Transverse colon (tissue), 4 donors: ENCODE measurements around the gene PLBD2.

ENCODE experiments used
- EP300 ChIP-seq: sonication (generic); formaldehyde crosslinking; IDR thresholded peaks from one replicate; pipeline ENCODE4 v1.6.1; 2017; ENCODE audit warnings: antibody characterized with exemption, low read depth
- POLR2A ChIP-seq: fragments of 450-650 bp; IDR thresholded peaks from one replicate; pipeline ENCODE4 v1.6.1; 2016; ENCODE audit warnings: antibody characterized with exemption, mild to moderate bottlenecking, moderate library complexity
- POLR2AphosphoS5 ChIP-seq, 3 donors: sonication (generic); formaldehyde crosslinking; IDR thresholded peaks; one replicate each; pipeline ENCODE4 v1.6.1; 2016; ENCODE audit warnings: antibody characterized with exemption in 3 of 3
- TF ChIP-seq, protein P1 (sequence below), 5 experiments: fragments of 200-600 bp in 3 of 5; fragments of 450-650 bp in 2 of 5; sonication (generic) in 3 of 5; IDR thresholded peaks; 1 replicate in 2 of 5; 2 replicates in 3 of 5; pipeline ENCODE4 v1.5.1; 2016 to 2017; ENCODE audit warnings: antibody characterized with exemption in 5 of 5, inconsistent platforms in 3 of 5, mild to moderate bottlenecking in 2 of 5, moderate library complexity in 1 of 5

- TF ChIP-seq POLR2A (no peak), POLR2AphosphoS5 (IDR thresholded peaks at IDR 0.05) (no peak), EP300 (no peak)
- TF ChIP-seq, protein P1, sequence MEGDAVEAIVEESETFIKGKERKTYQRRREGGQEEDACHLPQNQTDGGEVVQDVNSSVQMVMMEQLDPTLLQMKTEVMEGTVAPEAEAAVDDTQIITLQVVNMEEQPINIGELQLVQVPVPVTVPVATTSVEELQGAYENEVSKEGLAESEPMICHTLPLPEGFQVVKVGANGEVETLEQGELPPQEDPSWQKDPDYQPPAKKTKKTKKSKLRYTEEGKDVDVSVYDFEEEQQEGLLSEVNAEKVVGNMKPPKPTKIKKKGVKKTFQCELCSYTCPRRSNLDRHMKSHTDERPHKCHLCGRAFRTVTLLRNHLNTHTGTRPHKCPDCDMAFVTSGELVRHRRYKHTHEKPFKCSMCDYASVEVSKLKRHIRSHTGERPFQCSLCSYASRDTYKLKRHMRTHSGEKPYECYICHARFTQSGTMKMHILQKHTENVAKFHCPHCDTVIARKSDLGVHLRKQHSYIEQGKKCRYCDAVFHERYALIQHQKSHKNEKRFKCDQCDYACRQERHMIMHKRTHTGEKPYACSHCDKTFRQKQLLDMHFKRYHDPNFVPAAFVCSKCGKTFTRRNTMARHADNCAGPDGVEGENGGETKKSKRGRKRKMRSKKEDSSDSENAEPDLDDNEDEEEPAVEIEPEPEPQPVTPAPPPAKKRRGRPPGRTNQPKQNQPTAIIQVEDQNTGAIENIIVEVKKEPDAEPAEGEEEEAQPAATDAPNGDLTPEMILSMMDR (IDR thresholded peaks at IDR 0.05): no peak
These were observed 26.4 kb downstream of the PLBD2 start for GRCh38 chr12:113384778-113385177.
